ENCODE results near the gene ZNF205. TPM values are rescaled to one million over a fixed set of nuclear protein-coding genes. Genes with fewer than 3 reads are reported as not detected.

The ZNF205 gene
- total and polyA plus RNA-seq, 2 of the 13 experiments (the other 11 are each of a cell fraction or from before 2014, with no cell fraction given), result 5.8 to 10.2 TPM

DNA sequence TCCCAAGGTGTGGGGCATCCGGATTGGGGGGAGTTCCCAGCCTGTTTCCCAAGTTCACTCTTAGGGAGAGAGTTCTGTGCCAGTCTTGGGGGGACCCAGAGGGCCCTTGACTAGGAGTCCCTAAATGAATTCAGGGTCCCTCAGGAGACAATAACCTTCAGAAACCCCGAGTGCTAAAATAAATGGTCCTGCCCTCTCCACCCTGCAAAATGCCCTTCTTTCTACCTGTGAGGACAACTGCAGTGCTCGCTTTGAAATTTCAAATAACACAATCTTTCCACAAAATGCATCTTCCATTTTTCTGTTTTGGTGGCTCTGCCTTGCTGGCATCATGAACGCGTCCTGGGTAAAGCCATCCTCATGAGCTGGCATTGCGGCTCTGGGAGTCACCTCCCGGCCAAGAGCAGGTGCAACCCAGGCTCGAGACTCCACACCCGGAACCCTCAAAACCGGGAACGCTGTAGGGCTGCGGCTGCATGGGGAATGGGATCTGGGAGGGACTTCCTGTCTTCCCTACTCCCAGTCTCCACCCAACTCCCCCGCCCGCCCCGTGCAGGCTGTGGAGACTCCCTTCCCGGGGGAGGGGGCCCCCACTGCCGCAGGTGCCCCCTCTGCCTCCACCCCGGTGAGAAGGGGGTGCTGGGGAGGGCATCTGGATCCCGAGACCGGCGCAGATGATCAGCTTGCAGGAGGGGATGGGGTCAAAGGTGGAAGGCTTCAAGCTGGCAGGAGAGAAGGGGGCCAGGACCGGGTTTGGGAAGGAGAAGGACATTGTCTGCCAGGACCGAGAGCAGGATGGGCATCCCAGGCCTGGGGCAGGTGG lies at the start of gene ZNF205 (continued):
- TF ChIP-seq ARID2 (CRISPR knock-in tag; IDR thresholded peaks at IDR 0.05; ENCODE audit: borderline replicate concordance) (no peak), AGO1 (IDR thresholded peaks at IDR 0.05; ENCODE audit: low read depth, low read length, poor library complexity, severe bottlenecking) (peak; percentile 74), HNRNPLL (IDR thresholded peaks at IDR 0.05; ENCODE audit: low read depth, low read length, poor library complexity, severe bottlenecking) (peak; percentile 46), ISX (CRISPR knock-in tag; conservative IDR thresholded peaks at IDR 0.05) (no peak), ZC3H13 (CRISPR knock-in tag; IDR thresholded peaks at IDR 0.05) (peak; percentile 83; the same call in 1 of the 2 replicates), ZNF121 (CRISPR knock-in tag; IDR thresholded peaks at IDR 0.05) (peak; percentile 49), PAF1 (CRISPR knock-in tag; IDR thresholded peaks at IDR 0.05) (no peak), ZBTB8A (CRISPR knock-in tag; IDR thresholded peaks at IDR 0.05; ENCODE audit: borderline replicate concordance, low read depth) (no peak), ZNF468 (CRISPR knock-in tag; IDR thresholded peaks at IDR 0.05) (no peak), ERF (CRISPR knock-in tag; IDR thresholded peaks at IDR 0.05) (peak; percentile 61), ZNF317 (CRISPR knock-in tag; IDR thresholded peaks at IDR 0.05) (peak; percentile 44; the same call in 1 of the 2 replicates), ZNF326 (CRISPR knock-in tag; IDR thresholded peaks at IDR 0.05; ENCODE audit: borderline replicate concordance) (no peak)
- TF ChIP-seq, protein P1, sequence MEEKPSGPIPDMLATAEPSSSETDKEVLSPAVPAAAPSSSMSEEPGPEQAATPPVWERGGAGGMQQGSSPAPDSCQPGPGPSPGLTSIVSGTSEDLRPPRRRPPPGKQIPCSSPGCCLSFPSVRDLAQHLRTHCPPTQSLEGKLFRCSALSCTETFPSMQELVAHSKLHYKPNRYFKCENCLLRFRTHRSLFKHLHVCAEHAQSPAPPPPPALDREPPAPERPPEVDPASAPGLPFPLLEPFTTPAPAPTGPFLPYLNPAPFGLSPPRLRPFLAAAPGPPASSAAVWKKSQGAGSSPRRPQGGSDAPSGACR (CRISPR knock-in tag; IDR thresholded peaks at IDR 0.05), result 0 out of 2 replicates have a peak, but pooled peaks have one; percentile 30
- TF ChIP-seq, protein P2, sequence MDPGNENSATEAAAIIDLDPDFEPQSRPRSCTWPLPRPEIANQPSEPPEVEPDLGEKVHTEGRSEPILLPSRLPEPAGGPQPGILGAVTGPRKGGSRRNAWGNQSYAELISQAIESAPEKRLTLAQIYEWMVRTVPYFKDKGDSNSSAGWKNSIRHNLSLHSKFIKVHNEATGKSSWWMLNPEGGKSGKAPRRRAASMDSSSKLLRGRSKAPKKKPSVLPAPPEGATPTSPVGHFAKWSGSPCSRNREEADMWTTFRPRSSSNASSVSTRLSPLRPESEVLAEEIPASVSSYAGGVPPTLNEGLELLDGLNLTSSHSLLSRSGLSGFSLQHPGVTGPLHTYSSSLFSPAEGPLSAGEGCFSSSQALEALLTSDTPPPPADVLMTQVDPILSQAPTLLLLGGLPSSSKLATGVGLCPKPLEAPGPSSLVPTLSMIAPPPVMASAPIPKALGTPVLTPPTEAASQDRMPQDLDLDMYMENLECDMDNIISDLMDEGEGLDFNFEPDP (CRISPR knock-in tag; conservative IDR thresholded peaks at IDR 0.05), result no peak
- TF ChIP-seq, protein P3, sequence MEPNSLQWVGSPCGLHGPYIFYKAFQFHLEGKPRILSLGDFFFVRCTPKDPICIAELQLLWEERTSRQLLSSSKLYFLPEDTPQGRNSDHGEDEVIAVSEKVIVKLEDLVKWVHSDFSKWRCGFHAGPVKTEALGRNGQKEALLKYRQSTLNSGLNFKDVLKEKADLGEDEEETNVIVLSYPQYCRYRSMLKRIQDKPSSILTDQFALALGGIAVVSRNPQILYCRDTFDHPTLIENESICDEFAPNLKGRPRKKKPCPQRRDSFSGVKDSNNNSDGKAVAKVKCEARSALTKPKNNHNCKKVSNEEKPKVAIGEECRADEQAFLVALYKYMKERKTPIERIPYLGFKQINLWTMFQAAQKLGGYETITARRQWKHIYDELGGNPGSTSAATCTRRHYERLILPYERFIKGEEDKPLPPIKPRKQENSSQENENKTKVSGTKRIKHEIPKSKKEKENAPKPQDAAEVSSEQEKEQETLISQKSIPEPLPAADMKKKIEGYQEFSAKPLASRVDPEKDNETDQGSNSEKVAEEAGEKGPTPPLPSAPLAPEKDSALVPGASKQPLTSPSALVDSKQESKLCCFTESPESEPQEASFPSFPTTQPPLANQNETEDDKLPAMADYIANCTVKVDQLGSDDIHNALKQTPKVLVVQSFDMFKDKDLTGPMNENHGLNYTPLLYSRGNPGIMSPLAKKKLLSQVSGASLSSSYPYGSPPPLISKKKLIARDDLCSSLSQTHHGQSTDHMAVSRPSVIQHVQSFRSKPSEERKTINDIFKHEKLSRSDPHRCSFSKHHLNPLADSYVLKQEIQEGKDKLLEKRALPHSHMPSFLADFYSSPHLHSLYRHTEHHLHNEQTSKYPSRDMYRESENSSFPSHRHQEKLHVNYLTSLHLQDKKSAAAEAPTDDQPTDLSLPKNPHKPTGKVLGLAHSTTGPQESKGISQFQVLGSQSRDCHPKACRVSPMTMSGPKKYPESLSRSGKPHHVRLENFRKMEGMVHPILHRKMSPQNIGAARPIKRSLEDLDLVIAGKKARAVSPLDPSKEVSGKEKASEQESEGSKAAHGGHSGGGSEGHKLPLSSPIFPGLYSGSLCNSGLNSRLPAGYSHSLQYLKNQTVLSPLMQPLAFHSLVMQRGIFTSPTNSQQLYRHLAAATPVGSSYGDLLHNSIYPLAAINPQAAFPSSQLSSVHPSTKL (CRISPR knock-in tag; IDR thresholded peaks at IDR 0.05), result peak; percentile 32; the same call in 1 of the 2 replicates
- TF ChIP-seq, protein P4, sequence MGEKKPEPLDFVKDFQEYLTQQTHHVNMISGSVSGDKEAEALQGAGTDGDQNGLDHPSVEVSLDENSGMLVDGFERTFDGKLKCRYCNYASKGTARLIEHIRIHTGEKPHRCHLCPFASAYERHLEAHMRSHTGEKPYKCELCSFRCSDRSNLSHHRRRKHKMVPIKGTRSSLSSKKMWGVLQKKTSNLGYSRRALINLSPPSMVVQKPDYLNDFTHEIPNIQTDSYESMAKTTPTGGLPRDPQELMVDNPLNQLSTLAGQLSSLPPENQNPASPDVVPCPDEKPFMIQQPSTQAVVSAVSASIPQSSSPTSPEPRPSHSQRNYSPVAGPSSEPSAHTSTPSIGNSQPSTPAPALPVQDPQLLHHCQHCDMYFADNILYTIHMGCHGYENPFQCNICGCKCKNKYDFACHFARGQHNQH (CRISPR knock-in tag; IDR thresholded peaks at IDR 0.05), result peak; percentile 80
- TF ChIP-seq, protein P5, sequence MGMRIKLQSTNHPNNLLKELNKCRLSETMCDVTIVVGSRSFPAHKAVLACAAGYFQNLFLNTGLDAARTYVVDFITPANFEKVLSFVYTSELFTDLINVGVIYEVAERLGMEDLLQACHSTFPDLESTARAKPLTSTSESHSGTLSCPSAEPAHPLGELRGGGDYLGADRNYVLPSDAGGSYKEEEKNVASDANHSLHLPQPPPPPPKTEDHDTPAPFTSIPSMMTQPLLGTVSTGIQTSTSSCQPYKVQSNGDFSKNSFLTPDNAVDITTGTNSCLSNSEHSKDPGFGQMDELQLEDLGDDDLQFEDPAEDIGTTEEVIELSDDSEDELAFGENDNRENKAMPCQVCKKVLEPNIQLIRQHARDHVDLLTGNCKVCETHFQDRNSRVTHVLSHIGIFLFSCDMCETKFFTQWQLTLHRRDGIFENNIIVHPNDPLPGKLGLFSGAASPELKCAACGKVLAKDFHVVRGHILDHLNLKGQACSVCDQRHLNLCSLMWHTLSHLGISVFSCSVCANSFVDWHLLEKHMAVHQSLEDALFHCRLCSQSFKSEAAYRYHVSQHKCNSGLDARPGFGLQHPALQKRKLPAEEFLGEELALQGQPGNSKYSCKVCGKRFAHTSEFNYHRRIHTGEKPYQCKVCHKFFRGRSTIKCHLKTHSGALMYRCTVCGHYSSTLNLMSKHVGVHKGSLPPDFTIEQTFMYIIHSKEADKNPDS (CRISPR knock-in tag; IDR thresholded peaks at IDR 0.05), result no peak
- TF ChIP-seq, protein P6, sequence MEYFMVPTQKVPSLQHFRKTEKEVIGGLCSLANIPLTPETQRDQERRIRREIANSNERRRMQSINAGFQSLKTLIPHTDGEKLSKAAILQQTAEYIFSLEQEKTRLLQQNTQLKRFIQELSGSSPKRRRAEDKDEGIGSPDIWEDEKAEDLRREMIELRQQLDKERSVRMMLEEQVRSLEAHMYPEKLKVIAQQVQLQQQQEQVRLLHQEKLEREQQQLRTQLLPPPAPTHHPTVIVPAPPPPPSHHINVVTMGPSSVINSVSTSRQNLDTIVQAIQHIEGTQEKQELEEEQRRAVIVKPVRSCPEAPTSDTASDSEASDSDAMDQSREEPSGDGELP (IDR thresholded peaks at IDR 0.05; ENCODE audit: borderline replicate concordance, low read depth), result 0 out of 2 replicates have a peak, but pooled peaks have one; percentile 35

Data from HepG2 (cell line).